Epidermal melanocyte (primary cell): Measurements from ENCODE around the gene NEURL2.
"Not testable (repeated sequence)": the region's sequence is repeated elsewhere in the genome, so short reads cannot be mapped to it uniquely, and the experiment has no call there.

Source experiments
- DNase-seq: peaks from one replicate; pipeline ENCODE4 v3.0.0; 2011; ENCODE audit warnings: low spot score; ENCODE audit not compliant: insufficient read length

NEURL2 gene

GRCh38 chr20:45890985-45891983 is at the start of gene NEURL2, which contains the start of gene CTSA:
Gene NEURL2 (minus strand): TSS chr20:45891208. CDS start chr20:45890991, 217 bp downstream.
Gene CTSA (plus strand): TSS chr20:45891335. CDS start chr20:45891569, 234 bp downstream.
- DNase-seq: peak; percentile 96

GRCh38 chr20:45940469-45940868 is 49.5 kb upstream of the NEURL2 start:
- DNase-seq: no peak

- DNase-seq: no peak
These were observed 49.0 kb upstream of the NEURL2 start for GRCh38 chr20:45940053-45940452.

- DNase-seq: no peak
These were observed 47.9 kb upstream of the NEURL2 start for GRCh38 chr20:45938727-45939438.

GRCh38 chr20:45937765-45938164 is 46.8 kb upstream of the NEURL2 start:
- DNase-seq: no peak

GRCh38 chr20:45935416-45936046 is 44.5 kb upstream of the NEURL2 start:
- DNase-seq: no peak

GRCh38 chr20:45934586-45935415 is 43.8 kb upstream of the NEURL2 start, which contains the start of gene PCIF1:
Gene PCIF1 (plus strand): TSS chr20:45934683. CDS start chr20:45939000, 4,317 bp downstream.
- peak; percentile 100 for DNase-seq

GRCh38 chr20:45934046-45934585 is 43.1 kb upstream of the NEURL2 start:
- DNase-seq: no peak

GRCh38 chr20:45933266-45934045 is 42.4 kb upstream of the NEURL2 start:
- DNase-seq: peak; percentile 69

- not testable (repeated sequence) for DNase-seq
These were observed 40.7 kb upstream of the NEURL2 start for GRCh38 chr20:45931680-45932079.

GRCh38 chr20:45927071-45927878 is 36.3 kb upstream of the NEURL2 start:
- no peak for DNase-seq

GRCh38 chr20:45926731-45927070 is 35.7 kb upstream of the NEURL2 start:
- DNase-seq: no peak

- DNase-seq: no peak
These were observed 35.0 kb upstream of the NEURL2 start for GRCh38 chr20:45925821-45926506.

GRCh38 chr20:45924391-45925261 is 33.6 kb upstream of the NEURL2 start:
- peak; percentile 36 for DNase-seq

- DNase-seq: no peak
These were observed 30.6 kb upstream of the NEURL2 start for GRCh38 chr20:45921337-45922189.
